CD14-positive monocyte (primary cell): ENCODE measurements around the gene ZNF132. TPM values are rescaled to one million over a fixed set of nuclear protein-coding genes. Genes with fewer than 3 reads are reported as not detected.

ENCODE experiments used
- DNase-seq, 3 donors: peaks; one replicate each; pipeline ENCODE4 v3.0.0-alpha.2; 2011 to 2022
- H2AFZ ChIP-seq: 2 replicates; pipeline ENCODE4 v1.6.0; 2012; ENCODE audit warnings: mild to moderate bottlenecking, low read depth, low read length, inconsistent platforms; ENCODE audit not compliant: insufficient read depth, poor library complexity, severe bottlenecking
- H3K27ac ChIP-seq, 2 donors: 1 replicate in 1 of 2; 2 replicates in 1 of 2; pipeline ENCODE4 v1.5.1; 2012 to 2013; ENCODE audit warnings: low read length in 2 of 2, control low read depth in 1 of 2, inconsistent platforms in 1 of 2, low read depth in 1 of 2, mild to moderate bottlenecking in 1 of 2
- H3K27me3 ChIP-seq, 2 donors: one replicate each; pipeline versions ENCODE4 v1.6.0 to v1.6.1; 2011 to 2013; ENCODE audit warnings: low read length in 2 of 2; ENCODE audit not compliant: control insufficient read depth in 2 of 2, insufficient read depth in 2 of 2
- H3K36me3 ChIP-seq, 2 donors: replicated peaks in 1 of 2; 1 replicate in 1 of 2; 2 replicates in 1 of 2; pipeline versions ENCODE4 v1.5.1 to v1.6.1; 2012 to 2013; ENCODE audit warnings: low read length in 2 of 2, control low read depth in 1 of 2, inconsistent platforms in 1 of 2, mild to moderate bottlenecking in 1 of 2; ENCODE audit not compliant: insufficient read depth in 2 of 2, control insufficient read depth in 1 of 2
- H3K4me1 ChIP-seq, 2 donors: 1 replicate in 1 of 2; 2 replicates in 1 of 2; pipeline versions ENCODE4 v1.5.1 to v1.6.1; 2012 to 2013; ENCODE audit warnings: low read length in 2 of 2, control low read depth in 1 of 2, inconsistent platforms in 1 of 2, mild to moderate bottlenecking in 1 of 2, moderate library complexity in 1 of 2; ENCODE audit not compliant: insufficient read depth in 2 of 2, control insufficient read depth in 1 of 2
- H3K4me2 ChIP-seq: replicated peaks from 2 replicates; pipeline ENCODE3; 2012; ENCODE audit warnings: low read length, moderate library complexity, mild to moderate bottlenecking; ENCODE audit not compliant: poor library complexity, severe bottlenecking; ENCODE audit errors: extremely low read depth
- H3K4me3 ChIP-seq, 3 experiments: fragments of 200-600 bp in 1 of 3; sonication (generic) in 1 of 3; replicated peaks in 1 of 3; 1 replicate in 2 of 3; 2 replicates in 1 of 3; pipeline ENCODE4 v1.5.1; 2011 to 2013; ENCODE audit warnings: low read length in 3 of 3, mild to moderate bottlenecking in 3 of 3, control low read depth in 2 of 3, low read depth in 2 of 3, inconsistent platforms in 1 of 3, moderate library complexity in 1 of 3
- H3K79me2 ChIP-seq: 2 replicates; pipeline ENCODE4 v1.6.0; 2012; ENCODE audit warnings: mild to moderate bottlenecking, control low read depth, inconsistent platforms, low read length, moderate library complexity; ENCODE audit not compliant: insufficient read depth
- H3K9ac ChIP-seq: 2 replicates; pipeline ENCODE4 v1.6.0; 2017; ENCODE audit warnings: low read length, mild to moderate bottlenecking; ENCODE audit not compliant: insufficient read depth, poor library complexity, severe bottlenecking
- H3K9me3 ChIP-seq, 2 donors: replicated peaks in 1 of 2; 1 replicate in 1 of 2; 2 replicates in 1 of 2; pipeline versions ENCODE4 v1.5.1 to v1.6.1; 2012 to 2013; ENCODE audit warnings: low read length in 2 of 2, control low read depth in 1 of 2; ENCODE audit not compliant: control insufficient read depth in 1 of 2, insufficient read depth in 1 of 2
- H4K20me1 ChIP-seq: 2 replicates; pipeline ENCODE4 v1.6.0; 2012; ENCODE audit warnings: mild to moderate bottlenecking, low read length, control low read depth, moderate library complexity; ENCODE audit not compliant: insufficient read depth
- H3K27ac Mint-ChIP-seq, 7 donors: one replicate each; pipeline ENCODE4 v1.8.0; 2020; ENCODE audit warnings: mild to moderate bottlenecking in 7 of 7, mixed read lengths in 7 of 7, moderate library complexity in 6 of 7, inconsistent platforms in 2 of 7
- H3K27me3 Mint-ChIP-seq, 3 donors: one replicate each; pipeline ENCODE4 v1.8.0; 2021 to 2022; ENCODE audit warnings: low read depth in 3 of 3, mild to moderate bottlenecking in 3 of 3, mixed read lengths in 3 of 3, moderate library complexity in 3 of 3, inconsistent platforms in 1 of 3
- H3K36me3 Mint-ChIP-seq, 2 donors: one replicate each; pipeline ENCODE4 v1.8.0; 2020; ENCODE audit warnings: mixed read lengths in 2 of 2, inconsistent platforms in 1 of 2, mild to moderate bottlenecking in 1 of 2
- H3K4me1 Mint-ChIP-seq: one replicate; pipeline ENCODE4 v1.8.0; 2020; ENCODE audit warnings: mild to moderate bottlenecking, mixed read lengths
- H3K4me3 Mint-ChIP-seq, 2 donors: one replicate each; pipeline ENCODE4 v1.8.0; 2020; ENCODE audit warnings: mild to moderate bottlenecking in 2 of 2, mixed read lengths in 2 of 2, moderate library complexity in 1 of 2
- H3K9me3 Mint-ChIP-seq, 7 donors: one replicate each; pipeline ENCODE4 v1.8.0; 2020 to 2022; ENCODE audit warnings: mixed read lengths in 7 of 7, mild to moderate bottlenecking in 6 of 7, moderate library complexity in 6 of 7, inconsistent platforms in 2 of 7
- CTCF ChIP-seq: fragments of 200-600 bp; IDR thresholded peaks from one replicate; pipeline ENCODE4 v1.8.0; 2022; ENCODE audit warnings: antibody characterized with exemption, mild to moderate bottlenecking
- WGBS: methylation state at CpG from one replicate; pipeline ENCODE4 v1.1.5; 2013; ENCODE audit warnings: missing lambda C conversion rate; ENCODE audit not compliant: insufficient coverage; 5-methylcytosine and 5-hydroxymethylcytosine counted together
- intact Hi-C, 2 donors: fragments of 100-400 bp; cut with micrococcal nuclease; formaldehyde crosslinking; loops; one replicate each; pipeline versions ENCODE4 v1.15.0 to v1.15.1; 2023
- polyA plus RNA-seq, 3 donors: library from polyadenylated mRNA; depleted of rRNA in 1 of 3; unstranded in 2 of 3; stranded (reverse) in 1 of 3; fragments of 300-500 nt in 2 of 3; fragments of >200 nt in 1 of 3; fragmentation: Illumina TruSeq in 2 of 3; gene quantifications; 1 replicate in 2 of 3; 2 replicates in 1 of 3; pipeline ENCODE4 v1.2.3, GENCODE V29; 2012 to 2021

Gene ZNF132
- polyA plus RNA-seq, 3 donors, result 0.40 to 0.92 (median 0.75) TPM

GRCh38 chr19:58428617-58429016 lies 11.3 kb downstream of the ZNF132 start:
- Histone ChIP-seq H3K27ac (no peak overlapping the region), H3K4me3 (no peak overlapping the region), H3K79me2 (no peaks in the 10 kb centered on the region), H3K36me3 (peaks cover 1 to 18% of the 10 kb centered on the region in 2 donors), H3K9me3 (peaks cover 82 to 94% of the 10 kb centered on the region in 2 donors), H3K27me3 (no peaks in the 10 kb centered on the region), H4K20me1 (no peaks in the 10 kb centered on the region), H3K4me1 (no peaks in the 10 kb centered on the region), H3K4me2 (no peak overlapping the region), H2AFZ (no peak overlapping the region), H3K9ac (no peak overlapping the region)
- H3K4me1 Mint-ChIP-seq, result no peaks in the 10 kb centered on the region
- no peak overlapping the region for H3K4me3 Mint-ChIP-seq
- H3K27me3 Mint-ChIP-seq, result peaks cover 0 to 3% (median 0%) of the 10 kb centered on the region in 3 donors
- H3K27ac Mint-ChIP-seq, result no peak overlapping the region
- TF ChIP-seq CTCF, result no peak
- DNase-seq, result no peak
- peaks cover 55 to 94% (median 85%) of the 10 kb centered on the region in 7 donors for H3K9me3 Mint-ChIP-seq
- H3K36me3 Mint-ChIP-seq, result peaks cover 0 to 8% of the 10 kb centered on the region in 2 donors
- 100% methylated on average over 1 of the region's 1 CpG for WGBS
- intact Hi-C loops, result no loop called here

GRCh38 chr19:58417071-58417470 lies 22.9 kb downstream of the ZNF132 start:
- Histone ChIP-seq H3K27ac (no peak overlapping the region), H3K9ac (no peak overlapping the region), H3K9me3 (peaks cover 29 to 58% of the 10 kb centered on the region in 2 donors), H3K4me3 (no peak overlapping the region), H4K20me1 (no peaks in the 10 kb centered on the region), H3K79me2 (no peaks in the 10 kb centered on the region), H3K27me3 (no peaks in the 10 kb centered on the region), H3K36me3 (peaks cover 19 to 36% of the 10 kb centered on the region in 2 donors), H2AFZ (no peak overlapping the region), H3K4me2 (no peak overlapping the region), H3K4me1 (no peaks in the 10 kb centered on the region)
- peaks cover 0 to 4% (median 0%) of the 10 kb centered on the region in 3 donors for H3K27me3 Mint-ChIP-seq
- no peak overlapping the region for H3K4me3 Mint-ChIP-seq
- H3K36me3 Mint-ChIP-seq, result peaks cover 24 to 41% of the 10 kb centered on the region in 2 donors
- DNase-seq, result no peak
- no peak for TF ChIP-seq CTCF
- WGBS, result 97% methylated on average over 3 of the region's 7 CpGs
- H3K9me3 Mint-ChIP-seq, result peaks cover 14 to 55% (median 45%) of the 10 kb centered on the region in 7 donors
- peak overlapping the region in 1 of 7 donors; percentile 9 for H3K27ac Mint-ChIP-seq
- H3K4me1 Mint-ChIP-seq, result no peaks in the 10 kb centered on the region
- intact Hi-C loops, result no loop called here
